AG04449 (cell line): ENCODE measurements around the gene COL4A4.

ENCODE experiments used
- CTCF ChIA-PET: fragments of 350-600 bp; formaldehyde crosslinking; extraction: SDS; loops from one replicate; lab custom pipeline; 2021; ENCODE audit warnings: antibody characterized with exemption; lab: Yijun Ruan, JAX
- POLR2A ChIA-PET: fragments of 400-600, 350-600 bp; formaldehyde crosslinking; extraction: SDS; loops from one replicate; lab custom pipeline; 2020; ENCODE audit warnings: antibody characterized with exemption, inconsistent platforms; lab: Yijun Ruan, JAX
- DNase-seq: peaks from one replicate; pipeline ENCODE4 v3.0.0-alpha.2; 2010; ENCODE audit warnings: low read depth, low spot score
- H3K4me3 ChIP-seq: 2 replicates; pipeline ENCODE4 v1.5.1; 2011; ENCODE audit warnings: low read depth, mild to moderate bottlenecking, control low read depth, low read length
- TF ChIP-seq, protein P1 (sequence below): IDR thresholded peaks from one replicate; pipeline ENCODE4 v1.5.1; 2011; ENCODE audit warnings: mild to moderate bottlenecking, moderate library complexity, low read length, control low read depth, inconsistent platforms; ENCODE audit not compliant: insufficient read depth; ENCODE audit errors: missing control alignments

The COL4A4 gene

DNA sequence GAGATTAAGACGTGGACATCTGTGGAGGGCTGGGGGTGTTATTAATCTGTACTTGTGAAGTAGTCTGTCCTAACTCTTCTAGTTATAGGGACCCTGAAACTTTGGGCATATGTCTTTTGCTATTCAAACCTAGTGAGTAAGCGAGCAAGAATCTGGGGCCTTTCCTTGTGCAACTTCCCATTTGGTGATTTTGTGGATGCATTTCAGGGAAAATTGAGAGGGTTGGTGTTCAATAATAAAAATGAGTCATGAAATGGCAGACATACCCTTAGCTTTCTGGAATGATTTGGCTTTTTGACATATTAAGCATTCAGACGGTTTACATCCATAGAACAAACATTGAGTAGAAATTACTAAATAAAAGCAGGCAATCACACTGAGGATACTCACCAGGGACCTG, 17.0 kb downstream of the COL4A4 start:
- no peak for DNase-seq
- CTCF ChIA-PET, result no interaction called here
- H3K4me3 ChIP-seq, result no peak overlapping the region
- TF ChIP-seq, protein P1, sequence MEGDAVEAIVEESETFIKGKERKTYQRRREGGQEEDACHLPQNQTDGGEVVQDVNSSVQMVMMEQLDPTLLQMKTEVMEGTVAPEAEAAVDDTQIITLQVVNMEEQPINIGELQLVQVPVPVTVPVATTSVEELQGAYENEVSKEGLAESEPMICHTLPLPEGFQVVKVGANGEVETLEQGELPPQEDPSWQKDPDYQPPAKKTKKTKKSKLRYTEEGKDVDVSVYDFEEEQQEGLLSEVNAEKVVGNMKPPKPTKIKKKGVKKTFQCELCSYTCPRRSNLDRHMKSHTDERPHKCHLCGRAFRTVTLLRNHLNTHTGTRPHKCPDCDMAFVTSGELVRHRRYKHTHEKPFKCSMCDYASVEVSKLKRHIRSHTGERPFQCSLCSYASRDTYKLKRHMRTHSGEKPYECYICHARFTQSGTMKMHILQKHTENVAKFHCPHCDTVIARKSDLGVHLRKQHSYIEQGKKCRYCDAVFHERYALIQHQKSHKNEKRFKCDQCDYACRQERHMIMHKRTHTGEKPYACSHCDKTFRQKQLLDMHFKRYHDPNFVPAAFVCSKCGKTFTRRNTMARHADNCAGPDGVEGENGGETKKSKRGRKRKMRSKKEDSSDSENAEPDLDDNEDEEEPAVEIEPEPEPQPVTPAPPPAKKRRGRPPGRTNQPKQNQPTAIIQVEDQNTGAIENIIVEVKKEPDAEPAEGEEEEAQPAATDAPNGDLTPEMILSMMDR, result no peak
- POLR2A ChIA-PET, result no interaction called here

DNA sequence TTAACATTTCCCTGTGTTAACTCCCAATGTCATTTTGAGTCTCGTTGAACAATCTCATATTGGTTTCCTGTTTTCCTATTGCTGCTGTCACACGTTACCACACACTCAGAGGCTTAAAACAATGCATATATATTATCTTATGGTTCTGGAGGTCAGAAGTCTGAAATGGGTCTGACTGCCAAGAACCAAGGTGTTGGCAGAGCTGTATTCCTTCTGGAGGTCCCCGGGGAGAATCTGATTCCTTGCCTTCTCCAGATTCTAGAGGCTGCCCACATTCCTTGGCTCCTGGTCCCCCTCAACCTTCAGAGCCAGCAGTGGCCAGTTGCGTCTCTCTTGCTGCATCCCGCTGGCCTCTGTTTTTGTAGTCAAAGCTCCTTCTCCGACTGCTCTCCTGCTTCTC, 17.5 kb downstream of the COL4A4 start:
- DNase-seq, result no peak
- POLR2A ChIA-PET, result no interaction called here
- H3K4me3 ChIP-seq, result no peak overlapping the region
- CTCF ChIA-PET, result interaction anchor here (1.2 kb wide), 1 partner anchor 92 kb away, joined by 3 read pairs; no protein-coding TSS in a partner anchor
- TF ChIP-seq, protein P1, result no peak

GRCh38 chr2:227143895-227144294, 20.1 kb downstream of the COL4A4 start:
- ChIA-PET POLR2A (no interaction called here), CTCF (interaction anchor here (1.1 kb wide), 1 partner anchor 15 kb away, joined by 3 read pairs; no protein-coding TSS in a partner anchor)
- TF ChIP-seq, protein P1, result no peak
- H3K4me3 ChIP-seq, result no peak overlapping the region
- no peak for DNase-seq

DNA sequence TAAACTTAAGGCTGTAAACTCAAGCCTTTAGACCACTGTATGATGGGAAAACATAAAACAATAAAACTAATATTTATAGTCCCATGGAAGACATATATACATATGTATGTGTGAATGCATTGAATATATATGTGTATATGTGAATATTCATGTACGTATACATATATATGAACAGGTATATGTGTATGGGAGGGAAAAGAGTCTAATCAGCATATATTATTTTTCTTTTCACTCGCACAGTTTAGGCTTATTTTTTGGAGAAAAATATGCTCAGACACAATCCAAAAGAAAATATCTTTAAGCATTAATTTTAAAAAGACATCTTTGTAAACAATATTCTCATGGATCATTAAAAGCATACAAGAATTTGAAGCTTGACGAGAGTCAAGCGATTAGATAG, 22.7 kb downstream of the COL4A4 start:
- DNase-seq, result no peak
- H3K4me3 ChIP-seq, result no peak overlapping the region
- TF ChIP-seq, protein P1, result no peak
- ChIA-PET POLR2A (no interaction called here), CTCF (no interaction called here)

DNA sequence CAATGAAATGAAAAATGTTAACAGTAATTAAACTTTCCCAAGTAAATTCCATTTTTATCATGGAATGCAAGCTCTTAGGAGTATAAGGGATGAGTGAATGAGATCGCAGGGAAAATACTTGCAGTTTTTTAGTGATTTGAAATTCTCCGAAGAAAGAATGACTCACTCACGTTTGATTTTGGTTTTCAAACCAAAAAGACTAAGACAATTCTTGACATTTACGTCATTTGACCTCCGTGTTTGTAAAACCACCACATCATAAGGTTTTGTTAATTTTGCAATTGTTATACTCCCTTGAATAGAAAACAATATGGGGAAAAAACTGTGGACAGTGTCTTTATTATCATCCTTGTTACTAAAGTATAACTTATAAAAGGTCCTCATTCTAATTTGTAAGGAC, 29.4 kb downstream of the COL4A4 start:
- ChIA-PET POLR2A (no interaction called here), CTCF (interaction anchor here (11.7 kb wide), 1 partner anchor 104 kb away, joined by 173 read pairs; no protein-coding TSS in a partner anchor)
- TF ChIP-seq, protein P1, result no peak
- no peak for DNase-seq
- no peak overlapping the region for H3K4me3 ChIP-seq

DNA sequence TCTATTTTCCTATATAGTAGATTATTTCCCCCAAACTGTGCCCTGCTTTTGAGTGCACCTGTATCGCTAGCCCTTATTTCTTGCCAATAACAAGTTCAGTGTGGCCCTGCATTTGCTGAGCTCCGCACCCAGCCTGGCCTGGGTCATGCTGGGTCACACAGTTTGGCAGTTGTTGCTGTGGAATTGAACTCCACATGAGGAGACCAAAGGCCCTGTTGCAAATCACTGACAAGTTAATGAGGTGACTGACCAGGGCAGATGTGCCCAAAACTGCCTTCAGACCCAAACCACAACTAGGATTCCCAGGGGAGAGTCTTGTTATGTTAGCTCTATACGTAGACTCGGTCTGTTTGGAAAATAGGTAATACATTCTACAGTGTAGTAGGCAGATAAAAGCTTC, 31.0 kb downstream of the COL4A4 start:
- ChIA-PET CTCF (interaction anchor here (1.2 to 11.7 kb wide), 2 partner anchors 106 to 633 kb away, joined by 5 to 173 read pairs; no protein-coding TSS in a partner anchor), POLR2A (no interaction called here)
- DNase-seq, result no peak
- no peak overlapping the region for H3K4me3 ChIP-seq
- TF ChIP-seq, protein P1, result no peak
